Right lobe of liver (tissue), 4 donors: Measurements from ENCODE around the gene EME2.

Experiments used
- CTCF ChIP-seq, 4 donors: fragments of 200-600 bp in 3 of 4; fragments of 450-650 bp in 1 of 4; IDR thresholded peaks; one replicate each; pipeline versions ENCODE4 v1.5.1 to v1.8.0; 2016 to 2022; ENCODE audit warnings: antibody characterized with exemption in 4 of 4, mild to moderate bottlenecking in 2 of 4
- POLR2A ChIP-seq: fragments of 450-650 bp; IDR thresholded peaks from one replicate; pipeline ENCODE4 v1.6.1; 2017; ENCODE audit warnings: antibody characterized with exemption, mild to moderate bottlenecking
- donor health status: DM: no; HTN: no; CAD: no.
- donor health status: DM: no; HTN: no; CAD: no.
- donor health status: DM: no; HTN: yes; CAD: no.

- TF ChIP-seq CTCF (IDR thresholded peaks at IDR 0.05): no peak
- TF ChIP-seq POLR2A: no peak
Measured at GRCh38 chr16:1791256-1791942, 18.8 kb downstream of the EME2 start.
